ENCODE measurements around the gene DNAAF5.

DNAAF5 gene

DNA sequence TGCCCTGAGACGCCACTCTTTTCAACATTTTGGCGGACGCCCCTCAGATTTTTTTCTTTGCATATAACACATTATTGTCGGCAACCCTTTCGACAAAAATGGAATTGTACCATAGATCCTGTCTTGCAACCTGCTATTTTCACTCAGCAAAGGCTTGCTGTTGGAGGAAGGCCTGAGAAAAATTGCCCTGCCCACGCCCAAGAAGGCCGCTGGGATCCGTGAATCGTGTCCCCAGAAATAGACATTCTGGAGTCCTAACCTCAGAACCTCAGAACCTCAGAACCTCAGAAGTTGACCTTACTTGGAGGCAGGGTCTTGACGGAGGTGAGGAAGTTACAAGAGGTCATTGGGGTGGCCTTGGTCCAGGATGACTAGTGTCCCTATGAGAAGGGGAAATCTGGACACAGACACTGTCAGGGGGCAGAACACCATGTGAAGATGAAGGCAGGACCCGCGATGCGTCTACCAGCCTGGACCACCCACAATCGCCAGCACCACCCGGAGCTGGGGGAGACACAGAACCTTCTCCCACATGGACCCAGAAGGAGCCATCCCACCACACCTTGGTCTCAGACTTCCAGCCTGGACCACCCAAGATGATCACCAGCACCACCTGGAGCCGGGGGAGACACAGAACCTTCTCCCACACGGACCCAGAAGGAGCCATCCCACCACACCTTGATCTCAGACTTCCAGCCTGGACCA, 19.1 kb upstream of the DNAAF5 start:
- no peak for DNase-seq (ENCODE audit: low read depth)

DNA sequence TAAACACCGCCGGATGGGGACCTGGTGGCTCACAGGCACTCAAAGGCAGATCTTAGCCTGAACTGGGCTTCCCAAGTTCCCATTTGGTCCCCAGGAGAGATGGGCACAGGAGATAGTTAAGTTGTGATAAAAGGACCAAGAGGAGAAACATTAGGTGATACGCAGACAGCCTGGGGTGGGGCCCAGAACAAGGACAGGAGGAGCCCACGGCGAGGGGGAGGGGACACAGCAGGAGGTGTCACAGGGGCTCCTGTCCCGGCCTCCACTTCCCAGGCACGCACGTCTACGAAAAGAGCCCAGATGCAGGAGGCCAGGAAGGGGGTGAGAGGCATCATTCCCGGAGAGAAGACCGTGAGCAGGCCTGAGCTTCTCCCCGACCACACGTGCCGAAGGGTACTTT, 16.3 kb upstream of the DNAAF5 start:
- DNase-seq (ENCODE audit: low read depth), result no peak

DNA sequence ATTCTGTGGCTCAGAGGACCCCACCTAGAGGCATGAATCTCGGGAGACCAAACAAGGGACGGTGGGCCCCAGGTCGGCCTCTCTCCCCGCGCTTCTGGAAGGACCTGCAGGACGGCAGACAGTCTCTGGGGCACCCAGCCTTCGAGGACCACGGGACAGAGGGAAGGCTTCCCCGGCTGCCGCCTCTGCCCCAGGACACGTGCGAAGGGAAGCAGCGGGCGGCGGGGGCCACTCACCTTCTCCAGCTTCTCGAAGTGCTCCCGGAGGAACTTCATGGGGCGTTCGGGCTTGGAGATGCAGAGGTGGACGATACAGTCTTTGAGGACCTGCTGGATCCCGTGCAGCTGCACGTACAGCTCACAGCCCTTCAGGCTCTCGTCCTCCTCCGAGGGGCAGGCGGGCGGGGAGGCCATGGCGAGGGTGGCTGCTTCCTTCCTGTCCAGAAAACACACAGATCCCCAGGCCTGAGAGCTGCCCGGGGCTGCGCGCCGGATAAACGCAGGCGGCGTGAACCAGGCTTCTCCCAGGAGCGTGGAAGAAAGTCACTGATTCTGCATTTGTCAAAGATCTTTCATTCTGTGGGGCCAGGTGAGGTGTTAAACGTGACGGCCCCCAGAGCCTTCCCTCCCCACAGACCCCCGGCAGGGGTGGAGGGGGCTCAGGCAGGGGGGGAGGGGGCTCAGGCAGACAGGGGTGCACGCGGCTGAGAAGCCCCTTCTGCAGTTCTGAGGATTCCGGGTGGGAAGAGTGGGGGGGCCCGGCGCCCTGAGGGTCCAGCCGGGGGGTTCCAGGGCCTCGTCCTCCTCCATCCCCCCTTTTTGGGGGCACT, 15.2 kb upstream of the DNAAF5 start:
- DNase-seq (ENCODE audit: low read depth), result no peak

DNA sequence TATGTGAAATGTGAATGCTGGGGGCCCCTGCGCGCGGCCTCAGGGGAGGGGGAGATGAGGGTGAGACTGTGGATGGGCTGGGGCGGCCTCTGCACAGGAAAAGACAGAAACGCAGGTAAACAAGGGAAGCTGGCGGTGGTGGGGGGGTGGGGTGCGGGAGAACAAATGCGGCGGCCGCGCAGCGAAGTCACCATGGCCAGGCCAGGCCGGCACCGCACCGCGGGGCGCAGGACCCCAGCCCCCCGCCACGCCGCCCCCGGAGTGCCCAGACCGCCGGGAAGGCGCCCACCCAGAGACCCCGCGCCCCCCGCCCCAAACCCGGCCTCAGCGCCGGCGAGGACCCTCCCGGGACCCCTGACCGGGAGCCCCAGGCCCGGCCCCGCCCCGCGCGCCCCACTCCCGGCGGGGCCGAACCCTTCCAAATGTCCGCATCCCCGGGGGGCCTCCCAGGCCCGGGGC, 14.5 kb upstream of the DNAAF5 start:
- no peak for DNase-seq (ENCODE audit: low read depth)

DNA sequence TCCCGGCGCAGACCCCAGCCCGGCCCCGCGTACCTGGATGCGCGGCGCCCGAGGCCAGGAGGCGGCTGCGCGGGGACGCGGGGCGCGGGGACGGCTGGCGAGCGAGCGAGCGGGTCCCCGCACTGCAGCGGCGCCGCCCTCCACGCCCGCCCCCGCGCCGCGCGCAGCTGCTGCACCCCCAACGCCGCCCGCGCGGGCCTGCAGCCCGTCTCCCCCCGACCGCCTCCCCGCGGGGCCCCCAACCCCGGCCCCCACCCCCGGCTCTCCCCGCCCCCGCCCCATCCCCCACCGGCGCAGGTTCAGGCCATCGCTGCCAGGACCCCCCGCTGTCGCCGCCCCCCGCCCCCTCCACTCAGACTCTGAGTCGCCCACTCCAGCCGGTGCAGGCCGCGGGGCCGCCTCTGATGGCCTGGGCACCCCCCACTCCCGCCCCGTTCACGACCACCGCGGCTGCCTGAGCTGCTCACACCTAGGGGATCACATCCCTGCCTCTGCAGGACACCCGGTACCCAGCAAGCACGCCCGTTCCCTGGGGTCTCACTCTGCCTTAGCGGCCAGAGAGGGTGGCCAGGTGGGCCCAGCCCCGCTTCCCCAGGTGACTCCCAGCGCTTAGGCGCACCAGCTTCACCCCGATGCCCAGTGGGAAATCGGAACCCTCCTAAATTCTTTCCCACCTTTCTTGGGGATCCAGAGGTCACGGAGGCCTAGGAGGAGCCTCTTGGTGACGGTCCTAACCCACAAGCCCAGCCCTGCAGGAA, 13.9 kb upstream of the DNAAF5 start:
- DNase-seq (ENCODE audit: low read depth), result no peak

DNA sequence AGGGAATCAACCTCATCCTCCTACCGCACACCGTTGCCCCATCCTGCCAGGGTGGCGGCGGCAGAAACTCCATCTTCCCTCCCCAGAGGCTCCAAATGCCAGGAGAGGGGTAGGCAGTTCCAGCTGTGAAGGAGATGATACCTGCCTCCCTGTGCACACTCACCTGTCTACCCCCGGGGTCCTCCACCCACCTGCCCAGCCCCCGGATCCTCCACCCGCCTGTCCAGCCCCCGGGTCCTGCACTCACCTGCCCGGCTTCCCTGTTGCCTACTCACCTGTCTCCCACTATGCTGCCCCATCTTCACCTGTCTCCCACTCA, 13.4 kb upstream of the DNAAF5 start:
- DNase-seq (ENCODE audit: low read depth), result no peak

DNA sequence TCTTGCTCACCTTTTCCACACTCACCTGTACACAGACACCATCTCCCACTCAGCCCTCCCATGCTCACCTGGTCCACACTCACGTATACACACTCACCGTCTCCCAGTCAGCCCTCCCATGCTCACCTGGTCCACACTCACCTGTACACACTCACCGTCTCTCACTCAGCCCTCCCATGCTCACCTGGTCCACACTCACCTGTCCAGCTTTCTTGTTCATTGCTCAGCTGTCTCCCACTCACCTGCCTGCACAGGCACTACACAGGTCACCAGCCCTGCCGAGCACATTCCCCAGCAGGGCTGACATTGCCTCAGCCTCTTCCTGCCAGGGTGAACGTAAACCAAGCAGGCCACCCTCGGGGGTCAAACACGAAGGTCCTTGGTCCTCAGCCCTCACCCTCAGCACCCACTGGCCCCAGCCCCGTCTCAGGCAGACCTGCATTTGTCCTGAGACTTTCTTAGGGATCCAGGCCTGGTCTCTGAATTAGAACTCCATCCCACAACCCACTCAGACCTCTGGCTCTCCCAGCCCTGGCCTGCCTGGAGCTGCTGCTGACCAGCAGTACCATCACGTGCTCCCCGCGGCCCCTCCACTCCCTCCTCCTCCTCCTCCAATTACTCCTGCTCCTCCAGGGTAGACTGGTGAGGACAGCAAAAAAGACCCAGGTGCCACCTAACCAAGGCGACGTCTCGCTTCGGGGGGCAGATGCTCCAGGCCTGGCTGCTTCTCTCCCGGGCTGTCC, 12.8 kb upstream of the DNAAF5 start:
- DNase-seq (ENCODE audit: low read depth), result no peak

DNA sequence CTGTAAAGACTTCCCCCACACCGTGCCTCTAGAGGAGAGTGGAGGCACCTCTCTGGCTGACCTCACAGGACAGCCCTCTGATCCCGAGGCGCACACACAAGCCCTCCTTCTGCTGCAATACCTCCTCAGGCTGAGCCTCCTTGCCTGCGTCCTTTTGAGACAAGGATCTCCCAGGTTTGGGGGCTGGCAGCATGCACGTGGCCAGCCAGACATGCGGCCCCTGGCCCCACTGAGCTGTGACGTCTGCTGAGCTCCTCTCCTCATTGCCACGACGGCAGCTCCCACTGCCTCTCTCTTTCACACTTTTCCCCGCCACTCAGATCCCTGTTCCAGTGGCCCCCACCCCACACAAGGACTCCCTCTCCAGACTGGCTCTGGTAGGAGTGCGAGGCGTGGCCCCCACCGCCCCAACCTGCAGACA, 12.2 kb upstream of the DNAAF5 start:
- DNase-seq (ENCODE audit: low read depth), result no peak

DNA sequence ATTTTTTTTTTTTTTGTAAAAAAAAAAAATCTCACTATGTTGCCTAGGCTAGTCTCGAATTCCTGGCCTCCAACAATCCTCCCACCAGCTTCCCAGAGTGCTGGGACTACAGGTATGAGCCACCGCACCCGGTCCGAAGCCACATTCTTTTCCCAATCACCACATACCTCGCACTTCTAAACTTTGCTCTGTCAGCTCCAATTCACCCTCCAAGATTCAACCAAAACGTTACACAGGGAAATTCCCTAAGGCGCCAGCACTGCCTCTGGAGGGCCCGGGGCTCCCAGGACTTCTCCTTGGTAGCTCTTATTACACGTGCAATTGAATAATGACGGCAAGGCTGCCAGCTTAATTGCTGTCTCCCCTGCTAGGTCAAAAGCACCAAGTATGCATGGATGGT, 10.3 kb upstream of the DNAAF5 start:
- DNase-seq (ENCODE audit: low read depth), result no peak

DNA sequence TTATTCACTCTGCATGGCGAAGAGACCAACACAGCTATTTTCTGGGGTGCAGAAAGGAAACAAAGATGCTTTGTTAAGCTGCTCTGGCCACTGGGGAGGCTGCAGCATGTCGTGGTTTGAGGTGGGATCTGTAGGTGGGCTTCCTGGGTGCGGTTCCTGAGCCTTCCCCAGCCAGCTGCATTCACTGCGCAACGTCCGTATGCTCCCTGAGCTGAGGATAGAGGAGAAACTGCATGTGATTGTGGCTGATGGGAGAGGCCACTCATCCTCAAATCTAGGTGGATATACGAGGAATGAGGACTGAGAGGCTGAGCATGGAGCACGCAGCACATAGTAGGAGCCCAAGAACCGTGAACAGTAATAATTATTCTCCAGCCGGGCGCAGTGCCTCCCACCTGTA, 9.9 kb upstream of the DNAAF5 start:
- no peak for DNase-seq (ENCODE audit: low read depth)

DNA sequence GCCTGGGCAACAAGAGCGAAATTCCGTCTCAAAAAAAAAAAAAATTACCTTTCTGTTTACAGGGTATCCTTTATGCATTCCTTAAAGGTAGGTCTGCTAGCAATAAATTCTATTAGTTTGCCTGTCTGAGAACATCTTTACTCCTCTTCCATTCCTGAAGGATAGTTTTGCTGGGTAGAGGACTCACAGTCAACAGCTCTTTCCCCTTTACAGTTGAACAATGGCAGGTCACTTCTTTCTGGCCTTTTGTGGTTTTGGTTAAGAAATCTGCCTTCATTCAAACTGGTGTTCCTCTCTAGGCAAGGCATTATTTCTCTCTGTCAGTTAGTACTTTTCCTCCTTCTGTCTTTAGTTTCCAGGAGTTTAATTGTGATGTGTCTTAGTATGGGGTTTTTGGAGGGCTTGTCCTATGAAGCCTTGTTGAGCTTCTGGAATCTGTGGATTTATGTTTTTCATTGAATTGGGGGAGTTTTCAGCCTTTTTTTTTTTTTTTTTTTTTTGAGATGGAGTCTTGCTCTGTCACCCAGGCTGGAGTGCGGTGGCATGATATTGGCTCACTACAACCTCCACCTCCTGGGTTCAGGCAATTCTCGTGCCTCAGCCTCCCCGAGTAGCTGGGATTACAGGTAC, 4.8 kb upstream of the DNAAF5 start:
- DNase-seq (ENCODE audit: low read depth), result no peak

DNA sequence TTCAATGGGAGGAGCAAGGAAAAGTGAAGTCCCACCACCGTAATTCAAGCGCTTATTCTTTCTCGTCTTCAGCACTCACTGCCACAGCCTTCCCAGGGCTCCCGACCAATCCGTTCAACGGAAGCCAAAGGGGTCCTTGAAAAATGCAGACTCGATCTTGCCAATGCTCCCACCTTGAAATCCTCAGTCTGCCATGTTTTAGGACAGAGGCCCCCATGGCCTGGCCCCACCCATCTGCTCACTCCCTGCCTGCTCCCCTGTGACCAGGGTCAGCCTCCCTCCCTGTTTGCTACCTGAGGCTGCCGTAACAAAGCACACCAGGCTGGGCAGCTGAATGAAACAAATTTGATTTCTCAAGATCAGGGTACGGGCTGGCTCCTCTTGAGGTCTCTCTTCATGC, 3.0 kb upstream of the DNAAF5 start:
- no peak for DNase-seq (ENCODE audit: low read depth)

DNA sequence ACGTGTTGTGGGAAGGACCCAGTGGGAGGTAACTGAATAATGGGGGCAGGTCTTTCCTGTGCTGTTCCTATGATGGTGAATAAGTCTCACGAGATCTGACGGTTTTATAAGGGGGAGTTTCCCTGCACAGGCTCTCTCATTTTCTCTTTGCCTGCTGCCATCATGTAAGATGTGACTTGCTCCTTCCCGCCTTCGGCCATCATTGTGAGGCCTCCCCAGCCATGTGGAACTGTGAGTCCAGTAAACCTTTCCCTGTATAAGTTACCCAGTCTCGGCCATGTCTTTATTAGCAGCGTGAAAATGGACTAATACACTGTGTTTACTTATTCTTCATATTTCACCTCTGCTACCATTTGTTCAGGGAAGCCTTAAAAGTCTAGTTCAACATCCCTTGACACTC, 2.2 kb upstream of the DNAAF5 start:
- DNase-seq (ENCODE audit: low read depth), result no peak

DNA sequence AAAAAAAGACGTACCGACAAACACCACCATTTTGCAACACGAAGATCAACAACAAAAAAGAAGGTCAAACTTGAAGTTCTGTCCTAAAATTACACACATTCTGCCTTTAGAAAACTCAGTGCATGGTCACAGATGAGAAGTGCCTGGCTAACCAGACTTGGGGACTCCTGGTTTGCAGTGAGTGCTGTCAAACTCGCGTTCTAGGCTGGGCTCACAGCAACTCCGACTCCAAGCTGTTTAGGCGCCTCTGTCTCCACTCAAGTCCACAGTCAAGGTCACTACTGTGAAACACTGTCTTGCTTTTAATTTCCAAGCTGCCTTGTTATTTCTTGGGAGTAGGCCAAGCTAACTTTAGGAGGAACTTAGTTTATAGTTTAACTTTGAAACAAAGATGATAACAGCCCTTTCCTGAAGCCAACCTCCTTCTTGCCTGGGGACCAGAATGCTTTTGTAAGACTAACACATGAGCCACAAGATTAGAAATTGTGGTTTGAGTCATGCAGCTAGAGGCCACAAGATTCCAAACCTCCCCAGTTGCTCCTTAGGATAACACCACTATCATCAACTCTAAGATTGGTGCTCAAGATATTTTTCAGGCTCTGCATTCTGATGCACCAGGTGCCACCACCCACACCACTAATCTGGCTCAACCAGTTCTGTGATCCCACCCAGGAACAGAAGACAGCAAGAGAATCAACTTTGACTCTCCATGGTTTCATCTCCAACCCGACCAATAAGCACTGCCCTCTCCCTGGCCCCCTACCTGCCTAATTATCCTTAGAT, 1.1 kb upstream of the DNAAF5 start:
- DNase-seq (ENCODE audit: low read depth), result no peak

DNA sequence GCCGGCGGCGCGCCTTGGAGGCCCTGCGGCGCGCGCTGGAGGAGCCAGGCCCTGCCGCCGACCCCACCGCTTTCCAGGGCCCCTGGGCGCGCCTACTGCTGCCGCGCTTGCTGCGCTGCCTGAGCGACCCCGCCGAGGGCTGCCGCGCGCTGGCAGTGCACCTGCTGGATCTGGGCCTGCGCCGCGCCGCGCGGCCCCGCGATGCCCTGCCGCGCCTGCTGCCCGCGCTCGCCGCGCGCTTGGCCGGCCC, 280 bp downstream of the DNAAF5 start:
- no peak for DNase-seq (ENCODE audit: low read depth)

DNA sequence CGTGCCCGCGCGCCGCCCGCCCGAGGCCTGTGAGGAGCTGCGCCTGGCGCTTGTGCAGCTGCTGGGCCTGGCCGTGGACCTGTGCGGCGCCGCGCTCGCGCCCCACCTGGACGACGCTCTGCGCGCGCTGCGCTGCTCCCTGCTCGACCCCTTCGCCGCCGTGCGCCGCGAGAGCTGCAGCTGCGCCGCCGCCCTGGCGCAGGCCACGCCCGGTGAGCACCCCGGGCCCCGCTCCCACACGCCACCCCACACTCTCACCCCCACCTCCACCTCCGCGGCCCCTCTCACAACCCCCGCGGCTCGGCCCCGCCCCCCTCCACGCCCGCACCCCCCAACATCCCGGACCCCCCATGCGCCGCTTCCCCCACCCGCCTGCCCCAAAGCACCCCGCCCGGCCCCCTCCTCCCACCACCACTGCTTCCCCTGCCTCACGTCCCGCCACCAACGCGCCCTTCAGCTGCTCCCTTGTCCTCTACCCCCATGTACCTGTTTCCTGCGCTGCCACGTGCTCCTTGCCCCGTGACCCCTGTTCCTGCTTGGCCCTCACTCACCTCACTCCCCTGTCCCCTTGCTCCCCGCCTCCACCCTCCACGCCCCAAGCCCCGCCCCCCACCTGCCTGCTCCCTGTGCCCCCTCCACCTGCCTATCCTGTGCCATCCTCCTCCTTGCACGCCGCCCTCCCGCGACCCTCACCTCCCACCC, 756 bp downstream of the DNAAF5 start, which contains the start of gene PRKAR1B:
PRKAR1B (minus strand) TSS at position 178 of the 702 bp plus-strand sequence. CDS start 15,776 bp downstream, outside the sequence.
- no peak for DNase-seq (ENCODE audit: low read depth)

DNA sequence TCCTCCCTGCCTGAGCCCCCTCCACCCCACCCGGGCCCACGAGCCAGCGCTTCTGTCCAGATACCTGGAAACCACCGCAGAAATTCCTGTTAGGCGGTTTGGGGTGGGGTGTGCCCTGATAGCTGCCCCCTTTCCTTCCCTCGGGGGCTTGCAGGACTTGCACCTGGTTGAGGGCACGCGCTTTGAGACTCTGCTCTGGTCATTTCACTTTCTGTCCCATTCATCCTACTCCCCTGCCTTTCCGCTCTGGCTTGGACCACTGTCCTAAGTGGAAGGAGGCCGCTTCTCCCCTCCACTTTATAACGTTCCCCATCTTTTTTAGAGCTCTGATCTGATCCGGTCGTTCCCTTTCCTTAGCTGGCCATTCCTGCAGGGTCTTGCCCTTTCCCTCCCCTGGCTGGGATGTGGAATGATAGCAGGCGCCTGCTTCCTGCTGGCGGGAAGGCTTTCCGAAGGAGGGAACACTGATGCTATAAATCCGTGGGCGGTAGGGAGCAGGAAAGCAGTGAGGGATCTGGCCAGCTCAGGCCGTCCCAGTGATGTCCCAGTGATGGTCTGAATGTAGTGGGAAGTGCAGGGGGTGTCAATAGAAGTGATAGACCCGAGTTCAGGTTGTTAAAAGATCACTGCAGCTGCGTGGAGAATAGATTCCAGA, 1.4 kb downstream of the DNAAF5 start:
- no peak for DNase-seq (ENCODE audit: low read depth)

DNA sequence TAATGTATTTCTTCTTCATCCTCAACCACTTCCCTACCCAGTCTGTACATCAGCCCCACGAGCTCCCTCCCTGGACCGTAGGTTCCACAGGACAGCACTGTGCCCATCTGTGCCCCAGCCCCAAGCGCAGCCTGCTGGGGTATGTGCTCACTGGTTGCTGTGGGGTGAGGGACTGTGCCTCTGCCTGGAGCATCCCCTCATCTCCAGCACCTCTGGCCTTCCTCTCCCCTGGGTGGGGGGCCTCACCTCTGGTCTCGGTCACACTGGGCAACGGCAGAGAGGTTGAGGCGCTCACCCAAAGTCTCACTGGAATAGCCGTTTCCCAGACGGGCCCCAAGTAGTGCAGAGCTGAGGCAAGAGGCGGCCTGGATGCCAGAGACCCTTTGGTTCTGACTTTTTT, 2.1 kb downstream of the DNAAF5 start:
- DNase-seq (ENCODE audit: low read depth), result no peak

DNA sequence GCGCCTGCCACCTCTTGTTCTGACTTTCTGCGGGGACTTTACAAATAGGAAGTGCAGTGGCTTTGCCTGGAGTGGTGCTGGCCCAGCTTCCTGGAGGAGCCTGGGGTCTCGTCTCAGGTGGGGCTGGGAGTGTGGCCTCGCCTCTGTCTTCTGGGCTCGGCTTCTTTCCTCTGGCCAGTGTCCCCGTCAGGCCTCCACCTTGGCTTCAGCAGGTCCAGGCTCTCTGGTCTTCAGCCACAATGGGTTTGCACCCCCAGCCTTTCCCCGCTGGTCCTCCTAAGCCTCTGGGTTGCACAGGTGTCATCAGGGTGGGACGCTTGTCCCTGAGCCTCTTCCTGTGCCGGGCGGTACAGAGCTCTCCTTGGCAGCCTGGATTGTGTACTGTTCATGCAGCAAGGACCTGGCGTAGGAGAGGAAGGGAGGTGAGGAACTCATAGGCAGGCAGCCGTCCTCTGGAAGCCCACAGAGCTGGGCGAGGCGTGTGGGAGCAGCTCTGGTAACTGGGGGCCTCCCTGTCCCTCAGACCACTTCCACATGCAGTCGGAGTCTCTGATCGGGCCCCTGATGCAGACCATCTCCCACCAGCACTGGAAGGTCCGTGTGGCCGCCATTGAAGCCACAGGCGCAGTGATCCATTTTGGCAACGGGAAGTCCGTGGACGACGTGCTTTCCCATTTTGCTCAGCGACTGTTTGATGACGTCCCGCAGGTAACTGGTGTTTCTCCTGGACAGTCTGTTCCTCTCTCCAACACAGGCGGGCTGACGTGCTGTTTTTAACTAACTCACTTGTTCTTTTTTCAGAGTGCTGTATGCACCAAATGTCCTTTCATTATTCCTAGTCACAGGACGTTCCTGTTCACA, 2.9 kb downstream of the DNAAF5 start:
- DNase-seq (ENCODE audit: low read depth), result no peak
